Measurements from ENCODE around the gene CCDC66. TPM values are rescaled to one million over a fixed set of nuclear protein-coding genes. Genes with fewer than 3 reads are reported as not detected.

CCDC66 gene
- total RNA-seq = 10 to 100 TPM; 18.3 to 20.0 TPM

GRCh38 chr3:56556908-56557830 is at the start of gene CCDC66:
TSS of gene CCDC66 (plus strand) at chr3:56557175. CDS start at chr3:56557243, 68 bp downstream.

Other genes starting within 250 kb of the CCDC66 start
- under 1 TPM in 1 of 2 donors, not detected in 1; under 0.01 TPM for gene ERC2, start 88.7 kb upstream of the CCDC66 start, total RNA-seq
- 10 to 100 TPM; 43.0 to 44.7 TPM for gene TASOR, start 126.1 kb downstream of the CCDC66 start, total RNA-seq
- 1 to 10 TPM; 4.5 to 5.0 TPM for gene ARHGEF3, start 244.8 kb downstream of the CCDC66 start, total RNA-seq